CD4-positive, alpha-beta T cell treated with Interleukin-15 for 1 hour (primary cell): ENCODE measurements around the gene LYRM2.

Experiments
- DNase-seq: peaks from one replicate; pipeline ENCODE4 v3.0.0-alpha.2; 2020

The LYRM2 gene

DNA sequence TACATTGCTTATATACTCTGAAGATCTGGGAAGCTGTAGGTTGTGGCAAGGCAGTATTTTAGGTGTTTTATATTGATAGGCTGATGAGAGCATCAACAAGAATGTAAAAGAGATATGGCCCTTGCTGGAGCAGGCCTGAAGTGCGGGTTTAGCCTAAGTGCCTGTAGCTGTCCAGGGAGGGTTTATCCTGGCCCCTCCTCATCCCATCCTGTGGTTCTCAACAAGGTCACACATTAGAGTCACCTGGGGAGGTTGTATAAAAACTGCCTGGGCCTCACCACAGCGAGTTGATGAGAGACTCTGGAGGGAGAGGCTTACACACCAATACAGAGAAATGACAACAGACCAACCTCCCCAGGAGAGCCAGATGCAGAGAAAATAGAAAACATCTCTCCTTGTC is 48.4 kb downstream of the LYRM2 start:
- no peak for DNase-seq

DNA sequence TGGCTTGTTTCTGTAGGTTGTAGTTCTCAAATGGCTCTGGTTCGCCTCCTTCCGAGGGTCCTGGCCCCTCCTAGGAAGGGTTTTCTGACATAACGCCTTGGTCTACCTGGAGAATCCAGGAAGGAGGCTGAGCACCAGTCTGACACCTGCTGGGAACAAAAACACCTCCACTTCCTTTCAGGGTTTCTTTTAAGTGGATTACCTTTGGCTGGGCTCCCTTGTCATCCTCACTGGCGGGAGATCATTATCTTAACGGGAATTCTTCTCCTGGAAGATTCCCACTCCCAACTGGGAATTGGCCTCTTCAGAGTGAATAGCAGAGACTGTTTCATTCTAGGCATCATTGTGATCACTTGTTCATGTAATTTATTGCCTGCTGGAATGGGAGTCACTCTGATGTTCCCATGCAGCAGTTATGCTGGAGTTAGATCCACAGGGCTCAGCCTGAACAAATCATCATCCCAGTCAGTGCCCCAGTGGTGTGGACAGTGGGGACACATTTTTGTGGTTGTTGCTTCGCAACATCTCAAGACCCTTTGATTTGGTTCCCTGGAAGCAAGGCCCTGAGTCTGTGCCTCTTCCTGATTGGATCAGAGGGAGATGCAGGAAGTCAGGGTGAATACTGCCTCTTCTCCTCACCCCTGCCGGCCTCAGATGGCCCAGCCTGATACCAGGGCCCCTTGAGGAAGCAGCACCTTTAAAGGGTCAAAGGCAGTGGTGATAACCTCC is 49.1 kb downstream of the LYRM2 start:
- no peak for DNase-seq

DNA sequence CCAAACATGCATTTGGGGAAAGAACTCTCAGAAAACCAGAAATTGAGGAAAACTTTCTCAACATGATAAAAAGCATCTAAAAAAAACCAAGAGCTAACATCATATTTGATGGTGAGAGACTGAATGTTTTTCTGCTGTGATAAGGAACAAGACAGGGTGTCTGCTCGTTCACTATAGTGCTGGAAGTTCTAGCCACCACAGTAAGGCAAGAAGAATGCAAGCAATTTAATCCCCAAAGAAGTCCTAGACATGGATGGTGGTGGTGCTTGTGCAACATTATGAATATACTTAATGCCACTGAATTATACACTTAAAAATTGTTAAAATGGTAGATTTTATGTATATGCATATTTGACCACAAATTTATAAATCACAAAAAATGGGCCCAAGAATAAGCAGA is 53.4 kb downstream of the LYRM2 start:
- no peak for DNase-seq

DNA sequence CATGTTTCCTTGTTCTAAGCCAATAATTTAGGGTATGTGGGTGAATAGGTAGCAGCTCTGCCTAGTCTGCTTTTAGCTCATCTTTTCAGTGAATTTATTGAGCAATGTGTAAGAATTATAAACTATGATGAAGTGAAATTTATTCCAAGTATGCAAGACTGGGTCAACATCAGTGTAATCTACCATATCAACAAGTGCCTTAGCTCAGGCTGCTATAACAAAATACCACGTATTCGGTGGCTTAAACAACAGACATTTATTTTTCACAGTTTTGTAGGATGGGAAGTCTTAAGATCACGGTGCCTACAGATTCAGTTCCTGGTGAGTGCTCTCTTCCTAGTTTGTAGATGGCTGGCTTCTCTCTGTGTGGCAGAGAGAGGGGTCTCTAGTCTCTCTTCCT is 54.0 kb downstream of the LYRM2 start:
- no peak for DNase-seq

DNA sequence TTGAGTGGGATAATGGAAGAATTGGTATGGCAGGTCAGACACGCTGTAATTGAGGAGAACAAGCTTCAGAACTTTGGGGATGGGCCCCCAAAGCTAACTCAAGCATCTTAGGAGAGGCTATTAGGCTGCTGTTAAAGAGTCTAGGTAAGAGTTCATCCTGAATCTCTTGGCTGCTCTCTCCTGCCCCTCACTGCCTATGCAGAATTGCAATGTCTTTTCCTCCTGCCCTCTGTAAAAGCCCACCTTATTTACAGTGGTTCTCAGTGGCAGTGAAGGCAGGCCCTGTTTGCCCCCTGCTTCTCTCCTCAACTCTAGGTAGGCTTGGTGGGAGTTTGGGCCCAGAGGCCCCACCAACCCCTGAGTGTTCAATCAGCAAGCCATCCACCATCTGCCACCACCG is 55.0 kb downstream of the LYRM2 start:
- no peak for DNase-seq

DNA sequence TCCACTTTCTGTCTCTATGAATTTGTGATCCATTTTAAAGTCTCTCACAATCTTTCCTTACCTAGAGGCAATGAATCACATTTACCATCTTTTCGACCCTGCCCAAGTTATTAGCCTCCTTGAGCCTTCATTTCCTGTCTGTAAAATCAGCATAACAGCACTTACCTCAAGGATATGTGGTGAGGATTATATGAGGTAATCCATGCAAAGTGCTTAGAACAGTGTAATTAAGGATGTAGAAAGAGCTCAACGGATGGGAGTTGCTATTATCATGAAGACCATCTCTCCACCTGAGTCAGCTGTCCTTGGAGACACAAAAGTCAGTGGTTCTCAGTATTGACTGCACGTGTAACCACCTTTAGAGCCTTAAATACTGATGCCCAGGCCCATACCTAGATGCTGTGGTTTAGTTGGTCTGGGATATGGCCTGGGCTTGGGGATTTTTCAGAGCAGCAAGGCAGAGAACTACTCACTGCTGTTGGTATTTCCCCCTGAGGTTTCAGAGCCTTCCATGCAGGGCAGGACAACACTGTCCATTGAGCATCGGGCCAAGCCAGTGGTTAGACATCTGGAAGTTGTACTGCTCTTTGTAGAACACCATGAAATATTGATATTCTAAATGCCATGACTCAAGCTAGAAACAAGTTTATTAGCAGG is 55.8 kb downstream of the LYRM2 start:
- DNase-seq = no peak

DNA sequence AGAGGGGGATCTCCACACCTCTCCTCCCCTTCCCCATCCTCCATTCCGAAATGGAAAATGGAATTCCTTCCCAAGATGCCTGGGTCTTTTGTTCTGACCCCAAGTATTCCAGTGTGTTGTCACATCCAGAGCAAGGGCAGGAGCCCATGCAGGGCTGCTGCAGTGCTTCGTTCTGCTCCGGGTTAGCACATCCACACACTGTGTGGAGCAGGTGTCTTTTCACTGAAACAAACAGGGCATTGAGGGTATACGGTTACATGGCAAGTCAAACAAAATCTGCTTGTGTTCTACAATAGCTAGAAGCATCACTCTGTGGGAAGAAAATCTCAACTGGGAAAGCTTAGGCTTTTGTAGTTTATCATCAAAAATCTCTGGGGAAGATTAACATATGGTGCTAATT is 56.9 kb downstream of the LYRM2 start:
- DNase-seq = no peak

DNA sequence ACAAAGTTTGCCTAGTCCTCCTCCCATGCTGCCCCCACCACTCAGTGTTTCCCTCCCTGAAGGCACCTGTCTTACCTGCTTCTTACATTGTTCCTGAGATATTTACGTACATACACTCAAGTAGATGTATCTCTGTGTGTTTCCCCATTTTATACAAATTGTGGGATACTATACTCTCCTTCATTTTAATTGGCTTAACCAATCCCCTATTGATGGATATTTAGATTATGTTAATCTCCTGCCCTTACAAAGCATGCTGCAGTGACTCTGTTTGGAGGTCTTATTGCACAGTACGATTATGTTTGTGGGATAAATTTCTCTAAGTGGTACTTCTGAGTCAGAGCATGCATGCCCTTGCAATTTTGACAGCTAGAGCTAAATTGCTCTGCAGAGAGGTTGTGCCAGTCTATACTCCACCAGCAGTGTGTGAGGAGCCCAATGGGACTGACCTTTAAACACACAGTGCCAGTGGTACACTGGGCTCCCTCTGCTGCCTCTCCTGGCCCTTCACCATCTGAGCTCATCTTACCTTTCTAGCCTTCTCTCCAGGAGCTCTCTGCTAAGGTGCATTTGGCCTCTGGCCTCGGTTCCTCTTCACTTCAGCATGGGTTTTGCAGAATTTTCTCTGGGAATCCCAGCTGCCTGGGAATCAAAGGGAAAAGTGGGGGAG is 57.4 kb downstream of the LYRM2 start:
- DNase-seq = no peak

DNA sequence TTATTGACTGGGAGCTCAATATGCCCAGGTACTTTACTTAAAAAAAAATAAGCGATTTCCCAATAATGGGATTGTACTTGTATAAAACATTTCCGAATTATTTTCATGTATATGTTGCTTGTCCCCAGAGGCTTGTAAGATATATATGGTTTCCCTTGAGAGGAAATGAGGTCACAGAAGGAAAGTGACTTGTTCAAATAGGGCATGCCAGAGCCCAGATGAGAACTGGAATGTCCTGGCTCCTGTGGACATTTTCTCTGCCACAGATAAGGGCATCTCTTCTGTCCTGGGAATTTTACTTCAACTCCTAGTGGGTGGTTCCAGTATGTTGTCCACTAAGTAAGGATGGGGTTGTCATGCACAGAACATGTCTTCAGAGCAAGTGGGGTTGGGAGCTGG is 63.0 kb downstream of the LYRM2 start:
- no peak for DNase-seq

DNA sequence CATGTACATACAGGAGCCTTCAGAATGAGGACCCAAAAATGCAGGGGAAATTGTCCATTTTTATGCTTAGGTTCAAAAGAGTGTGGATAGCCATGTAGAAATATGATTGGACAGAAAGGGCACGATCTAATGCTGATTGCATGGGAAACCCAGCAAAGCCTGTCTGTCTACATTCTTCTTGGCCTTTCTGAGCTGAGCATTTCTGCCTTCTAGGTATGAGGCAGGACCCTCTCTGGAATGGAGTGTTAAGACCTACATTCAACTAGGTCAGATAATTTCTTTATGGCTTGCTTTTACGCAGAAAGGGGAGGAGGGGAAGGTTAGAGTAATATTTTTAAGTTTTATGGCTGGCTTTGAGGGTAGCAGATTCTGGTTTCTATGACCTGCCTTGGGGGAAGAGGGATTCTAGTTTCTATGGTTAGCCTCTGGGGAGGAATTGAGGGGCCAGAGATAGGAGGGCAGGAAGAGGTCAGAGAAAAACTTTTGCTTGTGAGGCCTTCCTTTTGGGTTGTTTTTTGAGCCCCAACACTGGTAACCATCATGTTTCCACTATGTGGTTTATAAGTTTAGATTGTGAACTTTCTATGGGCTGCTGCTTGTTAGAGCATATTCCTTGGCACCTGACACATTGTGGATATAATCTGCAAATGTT is 63.5 kb downstream of the LYRM2 start:
- no peak for DNase-seq

DNA sequence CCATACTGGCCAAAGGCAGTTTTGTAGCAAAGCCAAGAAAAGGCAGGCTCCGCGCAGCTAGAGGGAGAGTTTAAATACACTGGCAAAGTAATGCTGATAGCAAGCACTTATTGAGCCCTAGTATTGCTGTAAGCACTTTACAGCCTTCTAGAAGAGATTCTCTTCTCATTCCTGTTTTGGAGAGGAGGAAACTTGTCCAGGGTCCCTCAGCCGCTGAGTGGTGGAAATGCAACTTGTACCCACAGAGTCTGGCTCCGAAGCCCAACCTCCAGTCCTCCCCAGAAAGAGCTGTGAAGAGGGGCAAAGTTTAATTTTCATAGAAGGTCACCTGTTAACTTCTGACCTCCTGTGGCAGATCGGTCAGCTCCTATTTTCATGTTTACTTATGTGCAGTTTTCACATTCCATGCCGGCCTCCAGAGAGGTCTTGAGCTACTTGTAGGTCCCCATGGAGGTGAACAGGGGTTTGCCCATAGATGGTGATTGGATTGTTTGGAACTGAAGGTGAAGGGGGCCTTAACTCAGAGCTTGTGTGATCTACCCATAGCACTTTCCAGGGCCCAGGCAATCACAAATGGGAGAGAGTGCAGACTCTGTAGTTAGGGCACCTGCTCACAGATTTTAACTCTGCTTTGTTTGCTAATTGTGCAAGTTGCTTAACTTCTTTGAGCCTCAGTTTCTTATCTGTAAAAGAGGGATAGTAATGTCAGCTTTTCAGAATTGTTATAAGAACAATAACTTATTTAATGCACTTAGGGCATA is 70.7 kb downstream of the LYRM2 start:
- DNase-seq = no peak

DNA sequence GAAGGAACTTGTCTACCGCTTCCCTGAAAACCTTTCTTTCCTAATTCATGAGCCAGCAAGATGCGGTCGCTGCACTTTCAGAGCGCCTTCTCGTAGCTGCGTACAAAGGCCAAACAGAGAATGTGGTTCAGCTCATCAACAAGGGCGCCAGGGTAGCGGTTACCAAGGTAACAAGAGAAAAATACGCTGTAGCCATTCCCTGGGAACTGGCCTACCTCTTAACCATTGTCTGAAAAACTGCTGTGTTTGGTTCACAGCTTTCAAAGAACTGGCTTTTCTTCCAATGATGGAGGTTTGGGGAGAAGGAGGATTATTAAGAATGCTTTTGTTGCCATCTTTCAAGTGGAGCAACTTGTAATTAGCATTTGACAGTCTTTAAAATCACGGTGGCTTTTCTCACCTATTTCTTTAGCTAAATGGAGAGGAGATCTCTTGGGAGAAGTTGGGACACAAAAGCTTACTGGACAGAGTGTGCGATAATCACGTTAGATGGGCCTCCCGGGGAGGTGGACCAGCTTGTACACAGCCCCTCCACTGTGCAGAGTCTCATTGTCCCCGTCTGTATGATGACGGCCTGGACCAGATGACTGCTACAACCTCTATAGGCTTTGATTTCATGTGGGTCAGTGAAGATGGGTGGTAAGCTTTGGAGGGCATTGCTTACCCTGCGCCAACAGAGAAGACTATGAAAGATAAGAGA is 71.5 kb downstream of the LYRM2 start:
- DNase-seq = no peak

DNA sequence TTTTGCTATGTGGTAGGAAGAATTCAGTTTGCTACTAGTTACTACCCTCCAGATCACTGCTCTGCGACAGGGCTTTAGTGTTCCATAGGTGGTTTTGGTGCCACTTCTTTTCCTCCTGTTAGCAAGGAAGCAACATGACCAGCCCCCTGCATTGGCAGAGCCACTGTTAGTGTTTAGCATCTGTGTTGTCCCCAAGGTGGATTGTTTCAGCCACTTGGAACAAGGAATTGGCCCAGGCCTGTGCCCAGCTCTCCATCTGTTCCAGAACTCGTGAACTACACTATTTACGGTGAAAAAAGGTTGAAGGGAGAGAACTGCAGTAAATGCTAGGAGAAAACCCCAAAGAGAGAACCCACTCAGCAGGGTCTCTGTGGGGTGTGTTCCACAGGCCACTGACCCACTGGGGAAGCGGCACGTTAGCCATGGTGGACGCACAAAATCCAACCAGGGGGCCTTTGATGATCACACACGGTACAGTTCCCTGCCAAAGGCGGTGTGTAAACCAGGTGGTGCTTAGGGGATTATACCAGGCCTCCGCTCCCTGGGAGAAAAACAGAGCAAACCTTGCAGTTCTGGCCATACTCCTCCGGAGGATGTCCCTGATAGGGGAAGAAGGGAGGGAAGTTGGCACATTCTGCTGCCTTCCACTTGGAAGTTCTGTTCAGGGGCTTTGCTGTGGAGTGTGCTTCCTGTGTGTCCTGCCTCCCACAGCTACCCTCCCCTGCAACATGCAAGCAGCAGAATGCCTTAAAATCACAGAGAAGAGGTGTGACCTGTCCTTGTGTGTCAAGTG is 72.3 kb downstream of the LYRM2 start:
- no peak for DNase-seq

DNA sequence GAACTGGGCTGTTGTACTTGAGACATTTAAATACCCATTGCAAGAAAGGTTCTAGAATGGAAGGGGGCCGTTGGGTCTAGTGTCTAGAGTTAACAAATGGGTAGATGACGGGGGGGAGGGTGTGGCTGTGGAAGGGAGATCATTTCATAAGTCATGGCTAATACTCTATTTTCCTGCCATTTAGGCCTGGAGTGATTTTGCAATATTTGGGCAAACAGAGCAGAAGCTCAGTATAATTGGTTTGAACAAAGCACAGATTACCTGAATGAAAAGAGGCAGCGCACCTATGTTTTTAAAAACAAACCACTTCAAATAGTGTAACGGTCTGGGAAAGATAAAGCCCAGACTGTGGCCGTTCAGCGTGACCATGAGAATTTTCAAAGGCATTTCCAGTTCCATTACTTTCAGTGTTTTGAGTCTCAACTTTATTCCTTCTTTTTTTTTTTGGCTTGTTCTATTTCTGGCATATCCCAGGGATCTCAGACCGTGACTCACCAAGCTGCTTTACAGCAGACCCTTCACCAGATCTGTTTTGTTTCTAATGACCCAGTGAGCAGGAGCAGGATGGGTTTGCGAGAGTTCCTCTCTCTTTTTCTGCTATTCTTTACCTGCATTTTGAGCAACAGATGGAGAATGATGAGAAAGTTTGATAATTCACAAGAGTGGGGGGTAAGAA is 73.7 kb downstream of the LYRM2 start:
- no peak for DNase-seq

DNA sequence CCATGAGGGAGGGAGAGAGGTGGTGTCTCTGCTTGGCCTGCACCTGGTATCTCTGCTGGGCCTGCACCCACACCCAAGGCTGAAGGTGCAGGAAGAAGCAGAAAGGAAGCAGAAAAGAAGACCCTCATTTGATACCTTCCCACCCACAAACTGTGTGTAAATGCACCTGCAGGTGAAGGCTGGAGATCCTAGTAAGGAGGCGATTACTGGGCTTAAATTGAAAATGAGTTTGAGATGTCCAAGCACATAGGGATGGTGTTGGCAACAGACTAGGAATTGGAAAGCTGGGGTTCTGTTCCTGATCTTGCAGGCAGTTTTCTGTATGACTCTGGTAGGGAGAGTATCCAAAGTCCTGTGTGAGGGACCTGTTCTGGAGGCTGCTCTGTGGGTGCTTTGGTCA is 74.7 kb downstream of the LYRM2 start:
- DNase-seq = no peak

DNA sequence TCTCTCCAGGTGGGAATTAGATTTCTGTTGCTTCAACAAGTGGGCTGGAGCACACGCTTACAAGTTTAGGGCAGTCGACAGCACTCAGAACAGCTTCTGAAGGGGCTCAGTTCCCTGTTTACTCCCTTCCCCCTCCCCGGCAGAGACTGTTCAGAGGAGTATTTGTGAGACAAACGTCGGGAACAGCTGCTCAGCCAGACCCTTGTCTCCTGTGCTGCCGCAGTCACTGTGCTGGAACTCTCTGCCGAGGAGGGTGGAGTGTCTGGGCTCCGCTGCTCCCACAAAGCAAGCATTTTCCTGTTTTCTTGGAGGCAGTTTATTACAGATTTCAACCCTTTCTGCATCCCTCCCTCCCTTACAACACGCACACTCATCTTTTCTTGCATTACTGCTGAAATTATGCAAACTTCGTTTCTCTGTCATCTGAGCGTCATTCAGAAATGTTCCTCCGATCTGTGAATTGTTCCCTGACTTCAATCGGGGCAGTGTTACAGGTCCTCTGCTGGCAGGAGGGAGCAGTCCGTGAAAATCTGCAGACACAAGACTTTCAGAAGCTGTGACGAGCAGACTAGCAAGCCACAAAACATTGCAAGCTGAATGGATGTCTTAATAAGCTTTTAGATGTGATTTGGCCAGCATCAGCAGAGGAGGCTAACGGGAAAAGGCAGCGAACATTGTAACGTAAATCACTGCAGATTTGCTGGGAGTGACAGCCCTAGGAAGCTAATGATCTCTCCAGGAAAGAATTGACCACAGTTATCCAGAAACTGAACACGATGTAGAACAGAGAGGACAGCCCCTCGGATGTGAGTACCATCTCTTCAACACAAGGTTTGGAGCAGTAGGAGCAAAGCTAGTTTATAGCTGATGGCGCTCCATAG is 76.2 kb downstream of the LYRM2 start:
- no peak for DNase-seq

DNA sequence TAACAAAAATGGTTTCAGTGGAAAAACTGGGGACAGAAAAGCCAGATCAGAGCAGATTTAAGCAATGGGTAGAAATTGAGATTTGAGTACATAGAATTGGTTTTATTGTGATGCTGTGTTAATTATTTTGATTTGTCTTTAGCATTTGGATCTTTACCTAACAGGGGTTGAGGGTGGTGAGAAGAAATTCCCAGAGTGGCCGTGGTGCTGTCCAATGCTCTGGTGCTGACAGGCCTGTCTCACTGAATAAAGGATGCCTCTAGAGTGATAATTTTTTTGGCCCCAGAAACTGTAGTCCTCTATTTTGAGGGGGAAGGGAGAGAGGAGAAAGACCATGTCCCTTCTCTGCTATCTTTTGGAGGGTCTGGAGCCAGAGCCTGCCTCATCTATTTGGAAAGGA is 79.1 kb downstream of the LYRM2 start:
- no peak for DNase-seq

DNA sequence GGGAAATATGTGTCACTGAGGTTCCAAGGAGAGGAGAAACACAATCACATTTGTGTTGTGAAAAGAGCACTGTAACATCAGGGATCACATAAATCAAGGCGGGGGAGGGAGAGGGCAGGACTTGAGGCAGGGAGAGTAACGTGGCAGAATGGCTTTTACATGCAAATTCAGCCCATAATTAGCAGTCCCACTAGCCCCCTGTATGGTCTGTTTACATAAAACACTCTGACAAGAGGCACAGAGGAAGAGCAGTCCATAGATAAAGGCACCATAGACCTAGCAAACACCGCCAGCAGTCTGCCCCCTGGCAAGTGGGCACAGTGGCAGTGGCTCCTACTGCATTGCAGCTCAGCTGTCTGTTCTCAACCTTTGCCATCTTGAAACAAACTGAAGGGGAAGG is 82.7 kb downstream of the LYRM2 start:
- DNase-seq = no peak

DNA sequence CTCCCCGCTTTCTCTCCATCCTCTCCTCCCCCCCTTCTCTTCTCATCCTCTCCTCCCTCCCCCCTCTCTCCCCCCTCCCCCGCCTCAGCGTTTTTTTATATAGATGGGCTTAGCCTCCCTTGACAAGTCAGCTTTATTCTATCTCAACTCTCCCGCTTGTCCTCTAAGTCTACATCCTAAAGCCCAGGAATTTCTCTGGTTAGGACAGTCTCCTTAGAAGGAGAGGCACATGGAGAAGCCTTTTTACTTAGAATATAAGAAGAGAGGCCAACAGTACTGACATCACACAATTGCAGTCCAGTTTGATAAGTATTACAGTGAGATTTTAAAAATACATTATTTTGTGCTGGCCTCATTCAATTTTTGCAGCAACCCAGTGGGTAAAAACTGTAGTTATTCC is 83.5 kb downstream of the LYRM2 start:
- DNase-seq = no peak

DNA sequence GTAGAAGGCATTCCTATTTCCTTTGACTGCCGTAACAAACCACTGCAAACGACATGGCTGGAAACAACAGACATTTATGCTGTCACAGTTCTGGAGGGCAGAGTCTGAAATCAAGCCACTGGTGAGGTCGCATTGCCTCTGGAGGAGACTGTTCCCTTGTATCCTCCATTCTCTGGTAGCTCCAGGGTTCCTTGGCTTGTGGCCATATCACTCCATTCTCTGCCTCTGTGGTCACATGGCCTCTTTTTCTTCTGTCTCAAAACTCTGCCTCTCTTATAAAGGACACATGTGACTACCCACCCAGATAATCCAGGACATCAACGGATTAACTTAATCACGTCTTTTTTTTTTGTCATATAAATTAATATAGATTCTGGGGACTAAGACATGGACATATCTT is 84.4 kb downstream of the LYRM2 start:
- no peak for DNase-seq
